Measurements from ENCODE around the gene SAAL1. TPM values are rescaled to one million over a fixed set of nuclear protein-coding genes. Genes with fewer than 3 reads are reported as not detected.
A peak's percentile ranks its signal among the peaks of the same experiment; 100 is the strongest.

The SAAL1 gene
- total RNA-seq, 2 donors from 2014 or later, result 23.2 to 28.2 TPM

DNA sequence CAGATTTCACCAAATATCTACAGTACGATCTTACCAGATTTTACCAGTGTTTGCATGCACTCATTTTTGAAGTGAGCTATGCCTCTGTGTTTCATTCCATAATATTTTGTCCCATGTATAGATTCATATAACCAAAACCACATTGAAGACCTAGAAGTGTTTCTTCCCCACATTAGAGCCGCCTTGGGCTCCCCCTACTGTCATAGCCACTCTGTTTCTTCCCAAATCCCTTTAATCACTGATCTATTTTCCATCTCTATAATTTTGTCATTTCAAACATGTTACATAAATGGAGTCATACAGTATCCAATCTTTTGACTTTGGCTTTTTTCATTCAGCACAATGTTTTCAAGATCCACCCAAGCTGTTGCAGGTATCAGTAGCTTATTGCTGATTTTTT is 39.1 kb upstream of the SAAL1 start:
- H3K27me3 Mint-ChIP-seq (ENCODE audit: insufficient read depth), result peaks cover 13% of the 10 kb centered on the region
- no peak overlapping the region for H3K27ac Mint-ChIP-seq
- no peaks in the 10 kb centered on the region for H3K9me3 Mint-ChIP-seq
- no peaks in the 10 kb centered on the region for H3K4me1 Mint-ChIP-seq
- no peaks in the 10 kb centered on the region for H3K36me3 ChIP-seq (ENCODE audit: control insufficient read depth, insufficient read depth, low read length)
- no peak overlapping the region for H3K27ac ChIP-seq (ENCODE audit: low read depth, low read length)
- 53 to 58% methylated on average over 2 of the region's 2 CpGs for WGBS, 2 experiments (ENCODE audit: insufficient coverage in 1 of 2, insufficient read length in 1 of 2)
- peak; percentile 73 for TF ChIP-seq CTCF (conservative IDR thresholded peaks at IDR 0.05)
- H3K9me3 ChIP-seq (ENCODE audit: control insufficient read depth, low read length), result no peaks in the 10 kb centered on the region
- no peaks in the 10 kb centered on the region for H3K4me1 ChIP-seq (ENCODE audit: control insufficient read depth, insufficient read depth, low read length)
- no peak overlapping the region for H3K9ac ChIP-seq (ENCODE audit: extremely low read depth, low read length, poor library complexity, severe bottlenecking)
- no peaks in the 10 kb centered on the region for H3K36me3 Mint-ChIP-seq (ENCODE audit: low read depth)
- no peak for DNase-seq
- no peak overlapping the region for H3K4me3 Mint-ChIP-seq
- peaks cover 9% of the 10 kb centered on the region for H3K27me3 ChIP-seq (ENCODE audit: control insufficient read depth, insufficient read depth, low read length, poor library complexity, severe bottlenecking)
- no peak overlapping the region for H3K4me3 ChIP-seq (ENCODE audit: low read length)

GRCh38 chr11:18144243-18144642 is 38.4 kb upstream of the SAAL1 start:
- Histone ChIP-seq H3K36me3 (ENCODE audit: control insufficient read depth, insufficient read depth, low read length) (no peaks in the 10 kb centered on the region), H3K27me3 (ENCODE audit: control insufficient read depth, insufficient read depth, low read length, poor library complexity, severe bottlenecking) (peaks cover 9% of the 10 kb centered on the region), H3K27ac (ENCODE audit: low read depth, low read length) (no peak overlapping the region), H3K4me3 (ENCODE audit: low read length) (no peak overlapping the region), H3K9ac (ENCODE audit: extremely low read depth, low read length, poor library complexity, severe bottlenecking) (no peak overlapping the region), H3K9me3 (ENCODE audit: control insufficient read depth, low read length) (no peaks in the 10 kb centered on the region), H3K4me1 (ENCODE audit: control insufficient read depth, insufficient read depth, low read length) (no peaks in the 10 kb centered on the region)
- Mint-ChIP-seq H3K27ac (no peak overlapping the region), H3K27me3 (ENCODE audit: insufficient read depth) (peaks cover 16% of the 10 kb centered on the region), H3K4me3 (no peak overlapping the region), H3K4me1 (no peaks in the 10 kb centered on the region), H3K36me3 (ENCODE audit: low read depth) (no peaks in the 10 kb centered on the region), H3K9me3 (no peaks in the 10 kb centered on the region)
- no peak for DNase-seq
- no peak for TF ChIP-seq CTCF (conservative IDR thresholded peaks at IDR 0.05)
- 77 to 97% methylated on average over 3 to 4 of the region's 5 CpGs for WGBS, 2 experiments (ENCODE audit: insufficient coverage in 1 of 2, insufficient read length in 1 of 2)

- no peaks in the 10 kb centered on the region for H3K4me1 Mint-ChIP-seq
- peaks cover 15% of the 10 kb centered on the region for H3K27me3 Mint-ChIP-seq (ENCODE audit: insufficient read depth)
- Histone ChIP-seq H3K27ac (ENCODE audit: low read depth, low read length) (no peak overlapping the region), H3K4me1 (ENCODE audit: control insufficient read depth, insufficient read depth, low read length) (no peaks in the 10 kb centered on the region), H3K36me3 (ENCODE audit: control insufficient read depth, insufficient read depth, low read length) (no peaks in the 10 kb centered on the region), H3K9me3 (ENCODE audit: control insufficient read depth, low read length) (no peaks in the 10 kb centered on the region), H3K9ac (ENCODE audit: extremely low read depth, low read length, poor library complexity, severe bottlenecking) (no peak overlapping the region), H3K4me3 (ENCODE audit: low read length) (no peak overlapping the region), H3K27me3 (ENCODE audit: control insufficient read depth, insufficient read depth, low read length, poor library complexity, severe bottlenecking) (peaks cover 9% of the 10 kb centered on the region)
- DNase-seq, result no peak
- H3K36me3 Mint-ChIP-seq (ENCODE audit: low read depth), result no peaks in the 10 kb centered on the region
- no peak overlapping the region for H3K4me3 Mint-ChIP-seq
- 90 to 100% methylated on average over 2 of the region's 2 CpGs for WGBS, 2 experiments (ENCODE audit: insufficient coverage in 1 of 2, insufficient read length in 1 of 2)
- H3K9me3 Mint-ChIP-seq, result peaks cover 3% of the 10 kb centered on the region
- H3K27ac Mint-ChIP-seq, result no peak overlapping the region
- no peak for TF ChIP-seq CTCF (conservative IDR thresholded peaks at IDR 0.05)
Measured at GRCh38 chr11:18140145-18140544, 34.3 kb upstream of the SAAL1 start.

All from endodermal cell (in vitro differentiated cells).